Epithelial cell of prostate (primary cell): Measurements from ENCODE around the gene ATP5MC2.
"Not testable (repeated sequence)": the region's sequence is repeated elsewhere in the genome, so short reads cannot be mapped to it uniquely, and the experiment has no call there.

ENCODE experiments used
- DNase-seq: peaks from one replicate; pipeline ENCODE4 v3.0.0-alpha.2; 2011; ENCODE audit warnings: low read depth, low spot score
- H3K27ac ChIP-seq: fragments of 450-650 bp; 2 replicates; pipeline ENCODE4 v1.5.1; 2017; ENCODE audit warnings: mild to moderate bottlenecking

ATP5MC2 gene

DNA sequence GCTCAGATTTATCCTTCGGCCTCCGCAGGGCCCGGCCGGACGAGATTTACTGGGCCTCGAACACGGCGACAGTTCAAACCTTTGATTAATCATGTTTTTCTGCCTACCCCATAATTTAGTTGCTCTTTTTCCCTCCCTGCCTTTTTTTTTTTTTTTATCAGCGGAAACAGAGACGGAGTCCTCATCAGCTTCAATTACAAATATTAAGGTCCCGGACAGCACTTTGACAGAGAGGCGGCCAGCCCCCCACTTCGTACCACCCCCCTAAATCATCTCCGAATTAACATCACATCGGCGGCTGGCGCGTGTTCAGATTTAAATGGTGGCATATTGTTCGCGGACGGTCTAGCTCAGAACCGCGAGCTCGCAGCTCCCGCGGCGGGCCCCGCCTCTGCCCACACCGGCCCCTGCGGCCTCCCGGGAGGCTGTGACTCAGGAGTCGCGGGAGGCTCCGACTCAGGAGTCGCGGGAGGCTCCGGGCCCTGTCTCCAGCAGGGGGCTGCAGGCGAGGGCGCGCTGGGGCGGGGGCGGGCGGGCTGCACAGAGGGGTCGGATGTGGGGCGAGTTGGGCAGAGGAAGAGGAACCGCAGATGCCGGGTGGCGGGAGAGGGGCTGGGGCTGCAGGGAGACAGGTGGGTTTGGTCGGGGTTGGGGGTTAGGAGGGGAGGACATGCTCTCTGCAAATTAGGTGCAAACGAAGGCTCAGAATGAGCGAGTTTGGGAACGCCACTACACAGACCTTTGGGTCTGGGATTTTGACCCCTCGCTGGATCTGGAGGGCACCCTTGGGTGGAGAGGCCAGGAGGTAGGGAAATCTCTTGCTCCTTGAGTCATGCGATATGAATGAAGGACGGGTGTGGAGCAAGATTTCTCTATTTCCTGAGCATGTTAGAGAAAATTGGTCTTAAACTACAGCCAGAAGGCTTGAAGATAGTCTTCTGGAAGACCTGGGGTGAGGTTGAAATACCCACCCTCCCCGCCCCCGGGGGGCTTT, 19.6 kb upstream of the ATP5MC2 start:
- DNase-seq = no peak

DNA sequence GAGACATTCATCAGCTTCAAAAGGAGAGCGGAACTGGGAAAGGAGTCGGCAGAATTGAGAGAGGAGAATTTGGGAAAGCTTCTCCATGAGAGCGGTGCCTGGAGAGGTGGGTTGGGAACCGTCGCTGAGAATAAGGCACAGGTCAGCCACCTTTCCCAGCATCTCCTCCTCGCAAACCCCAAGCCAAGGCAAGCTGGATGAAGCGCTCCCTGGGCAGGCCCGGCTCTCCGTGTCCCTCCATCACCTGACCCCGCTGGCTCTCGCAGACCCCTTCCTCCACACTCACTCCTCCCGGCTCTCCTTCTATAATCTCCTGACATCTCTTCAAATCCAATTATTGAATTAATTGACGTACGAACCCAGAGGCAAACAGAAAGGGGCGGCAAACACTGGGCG, 18.9 kb upstream of the ATP5MC2 start:
- no peak for DNase-seq
- no peak overlapping the region for H3K27ac ChIP-seq

More for the DNA sequence above, 19.6 kb upstream of the ATP5MC2 start:
- H3K27ac ChIP-seq = peak overlapping the region; percentile 82

- H3K27ac ChIP-seq = no peak overlapping the region
- DNase-seq = no peak
Observed at GRCh38 chr12:53688134-53688533, 12.3 kb upstream of the ATP5MC2 start.

DNA sequence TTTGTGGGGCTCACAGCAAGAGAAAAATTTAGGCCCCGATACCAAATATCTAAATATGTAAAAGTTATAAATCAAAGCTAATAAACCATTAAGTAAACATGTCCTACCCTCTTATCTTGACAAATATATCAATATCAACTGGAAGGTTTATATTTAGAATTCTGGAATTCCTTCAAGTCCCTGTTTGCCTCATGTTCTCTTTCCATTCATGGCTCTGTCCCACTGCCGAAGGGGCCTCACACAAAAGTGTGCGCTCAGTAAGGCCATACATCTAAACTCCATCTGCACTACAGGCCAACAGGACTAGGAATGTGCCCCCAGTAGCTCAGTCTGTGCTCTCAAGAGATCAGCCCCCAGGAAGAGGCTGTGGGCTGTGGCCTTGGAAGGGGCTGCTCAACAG, 10.6 kb upstream of the ATP5MC2 start:
- no peak for DNase-seq
- H3K27ac ChIP-seq = no peak overlapping the region

DNA sequence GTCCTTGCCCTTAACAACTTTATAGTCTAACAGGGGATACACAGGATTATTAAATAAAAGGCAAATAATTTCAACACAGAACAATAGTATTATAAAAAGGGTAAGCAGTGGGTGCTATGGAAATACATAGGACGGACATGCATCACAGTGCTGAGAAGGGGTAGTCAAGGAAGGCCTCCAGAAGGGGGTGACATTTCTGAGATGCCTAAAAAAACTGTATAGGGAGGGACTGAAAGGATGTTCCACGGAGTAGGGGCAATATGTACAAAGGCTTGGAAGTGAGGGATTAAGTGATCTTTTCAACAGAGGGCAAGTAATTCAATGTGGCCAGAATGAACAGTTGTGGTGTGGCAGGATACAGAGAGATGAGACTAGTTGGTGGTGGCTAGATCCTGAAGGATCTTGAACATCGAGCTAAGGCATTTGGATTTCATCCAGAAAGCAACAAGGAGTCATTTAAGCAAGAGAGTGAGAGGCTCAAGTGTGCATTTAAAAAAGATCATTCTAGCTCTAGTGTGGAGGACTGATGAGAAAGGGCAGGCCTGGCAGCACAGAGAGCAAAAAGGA, 8.9 kb upstream of the ATP5MC2 start:
- no peak overlapping the region for H3K27ac ChIP-seq

GRCh38 chr12:53683983-53684382, 8.1 kb upstream of the ATP5MC2 start:
- DNase-seq = no peak
- no peak overlapping the region for H3K27ac ChIP-seq

More for the DNA sequence above, 8.9 kb upstream of the ATP5MC2 start:
- DNase-seq = no peak

GRCh38 chr12:53683494-53683893, 7.6 kb upstream of the ATP5MC2 start:
- no peak overlapping the region for H3K27ac ChIP-seq
- DNase-seq = no peak

- H3K27ac ChIP-seq, DNase-seq: not testable (repeated sequence)
Observed at GRCh38 chr12:53680061-53680460, 4.2 kb upstream of the ATP5MC2 start.

GRCh38 chr12:53677800-53678148, 1.9 kb upstream of the ATP5MC2 start:
- H3K27ac ChIP-seq = no peak overlapping the region
- DNase-seq = no peak

DNA sequence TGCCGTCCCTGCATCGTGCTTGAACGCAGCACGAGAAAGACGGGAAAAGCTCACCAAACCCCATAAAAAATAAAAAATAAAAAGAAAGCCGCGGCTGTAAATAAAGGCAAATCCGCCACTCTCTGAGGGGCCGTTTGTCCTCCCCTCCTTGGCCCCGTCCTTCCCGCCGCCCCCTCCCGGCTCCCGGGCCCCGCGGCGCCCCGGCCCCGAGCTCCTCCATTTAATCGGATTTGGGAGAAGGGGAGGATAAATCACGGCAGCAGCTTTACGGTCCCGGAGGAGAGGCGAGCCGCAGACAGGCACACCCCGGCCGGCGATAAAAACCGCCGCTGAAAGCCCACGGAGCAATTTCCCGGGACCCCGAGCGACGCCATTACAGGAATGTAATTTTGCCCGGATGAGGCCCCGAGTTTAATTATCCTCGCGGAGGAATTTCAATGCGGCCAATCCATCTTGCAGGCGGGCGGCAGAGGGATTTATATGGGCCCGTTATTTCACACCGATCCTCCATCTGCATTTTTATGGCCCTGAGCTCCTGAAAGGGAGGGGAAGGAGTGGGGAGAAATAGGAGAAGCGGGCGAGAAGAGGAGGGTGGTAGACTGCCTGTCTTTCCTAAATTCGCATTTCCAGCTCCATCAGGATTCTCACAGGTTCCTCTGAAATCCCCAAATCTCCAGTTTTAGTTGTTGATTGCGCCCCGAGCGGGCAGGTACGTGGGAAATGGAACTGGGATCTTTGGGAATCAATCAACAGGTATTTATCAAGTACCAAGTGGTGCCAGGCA, 1.3 kb upstream of the ATP5MC2 start:
- no peak for DNase-seq
- H3K27ac ChIP-seq = peak overlapping the region; percentile 83

GRCh38 chr12:53676656-53677015, 753 bp upstream of the ATP5MC2 start:
- peak overlapping the region; percentile 83 for H3K27ac ChIP-seq
- no peak for DNase-seq

DNA sequence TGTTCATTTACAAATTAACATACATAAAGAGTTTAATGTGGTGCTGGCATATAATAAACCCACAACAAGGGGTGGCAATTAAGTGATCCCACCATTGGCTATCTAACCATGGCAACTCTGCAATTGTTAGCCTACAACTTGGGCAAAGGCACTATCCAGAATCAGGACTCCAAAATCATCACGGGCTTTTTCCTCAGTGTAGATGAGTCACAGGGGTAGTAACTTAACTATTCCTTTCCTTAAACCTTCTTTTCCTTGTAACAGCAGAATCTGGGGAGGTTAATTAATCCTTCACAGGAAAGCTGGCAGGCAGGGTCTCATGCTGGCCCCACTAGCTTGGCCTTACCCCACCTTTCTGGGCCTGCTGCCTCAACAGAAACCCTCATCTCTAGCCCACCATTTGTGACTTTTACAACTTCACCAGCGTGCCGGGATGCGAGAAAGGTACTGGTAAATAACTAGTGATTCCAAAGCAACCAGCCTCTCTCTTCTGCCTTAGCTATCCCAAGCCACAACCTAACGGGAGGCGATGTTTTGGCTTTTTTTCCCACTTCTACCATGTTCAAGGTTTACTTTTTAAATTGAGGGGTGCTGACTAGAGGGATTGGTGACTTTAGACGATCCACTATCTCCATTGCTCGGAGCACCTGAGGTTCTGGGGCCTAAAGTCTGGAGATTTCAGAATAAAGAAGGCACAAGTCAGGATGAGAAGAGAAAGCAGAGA, 744 bp downstream of the ATP5MC2 start:
- H3K27ac ChIP-seq = peak overlapping the region; percentile 83

DNA sequence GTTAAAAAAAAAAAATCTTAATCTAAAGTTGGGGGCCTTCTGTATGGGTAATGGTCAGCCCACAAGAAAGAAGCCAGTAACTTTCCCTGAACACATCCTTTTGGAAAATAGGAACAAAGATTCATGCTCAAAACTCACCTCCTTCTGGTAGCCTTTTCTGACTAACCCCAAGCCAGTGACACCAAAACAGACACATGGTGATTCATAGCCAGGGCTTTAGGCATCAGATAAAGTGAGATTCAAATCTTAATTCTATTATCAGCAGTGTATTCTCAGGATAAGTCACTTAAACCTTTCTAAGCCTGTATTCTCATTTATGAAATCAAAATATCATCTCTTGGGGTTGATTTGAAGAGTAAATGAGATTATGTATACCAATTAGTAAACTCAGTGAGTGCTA, 4.9 kb downstream of the ATP5MC2 start:
- DNase-seq = no peak
- peak overlapping the region; percentile 14 for H3K27ac ChIP-seq

More for the DNA sequence above, 744 bp downstream of the ATP5MC2 start:
- no peak for DNase-seq

GRCh38 chr12:53670308-53670707, 5.6 kb downstream of the ATP5MC2 start:
- no peak for DNase-seq
- peak overlapping the region; percentile 14 for H3K27ac ChIP-seq

GRCh38 chr12:53667080-53667479, 8.8 kb downstream of the ATP5MC2 start:
- H3K27ac ChIP-seq = no peak overlapping the region
- no peak for DNase-seq

DNA sequence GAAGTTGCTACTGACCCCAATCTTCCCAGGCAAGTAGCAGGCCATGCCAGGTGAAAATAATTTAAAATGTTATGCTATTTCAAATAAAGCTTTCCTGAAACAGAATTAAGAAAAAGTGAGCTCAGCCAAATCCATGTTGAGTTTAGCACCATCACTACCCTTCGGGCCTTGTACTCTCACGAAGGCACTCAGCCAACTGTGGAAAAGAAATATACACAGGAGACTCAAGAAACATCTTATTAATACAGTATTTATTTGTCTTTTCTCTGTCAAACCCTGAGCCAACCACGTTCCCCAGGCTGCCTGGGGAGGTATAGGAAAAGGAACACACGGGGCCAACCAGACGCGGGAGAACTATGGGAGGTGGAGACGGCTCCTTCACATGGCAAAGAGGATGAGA, 10.9 kb downstream of the ATP5MC2 start:
- no peak for DNase-seq
- no peak overlapping the region for H3K27ac ChIP-seq

DNA sequence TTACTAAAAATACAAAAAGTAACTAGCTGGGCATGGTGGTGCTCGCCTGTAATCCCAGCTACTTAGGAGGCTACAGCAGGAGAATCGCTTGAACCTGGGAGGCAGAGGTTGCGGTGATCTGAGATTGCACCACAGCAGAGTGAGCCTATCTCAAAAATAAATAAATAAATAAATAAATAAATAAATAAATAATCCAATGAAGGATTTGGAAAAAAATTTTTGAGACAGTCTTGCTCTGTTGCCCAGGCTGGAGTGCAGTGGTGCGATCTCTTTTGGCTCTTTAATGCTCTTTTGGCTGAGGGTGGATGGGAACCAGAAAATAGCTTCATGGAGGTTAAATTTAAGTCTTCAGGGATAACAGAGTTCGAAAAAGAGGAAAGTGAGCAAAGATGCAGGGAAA, 11.7 kb downstream of the ATP5MC2 start:
- DNase-seq = no peak
- H3K27ac ChIP-seq = no peak overlapping the region

DNA sequence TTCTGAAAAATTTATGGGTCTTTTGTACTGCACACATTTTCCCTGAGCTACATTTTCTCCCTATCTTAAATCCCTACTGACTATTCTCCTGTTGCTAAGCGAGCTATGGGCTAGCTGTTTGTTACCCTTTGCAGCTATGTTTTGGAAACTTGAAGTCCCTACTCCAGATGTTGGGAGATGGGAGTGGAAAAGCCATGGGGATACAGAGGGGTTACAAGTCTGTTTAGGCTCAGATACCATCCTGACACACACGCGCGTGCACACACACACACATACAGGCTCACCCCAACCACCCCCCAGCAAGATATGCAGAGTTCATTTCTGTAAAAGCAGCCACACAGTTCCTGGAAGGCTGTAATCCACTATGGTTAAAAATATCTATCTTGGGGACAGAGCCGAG, 15.8 kb downstream of the ATP5MC2 start:
- H3K27ac ChIP-seq = peak overlapping the region; percentile 53
- no peak for DNase-seq

GRCh38 chr12:53659571-53659981, 16.3 kb downstream of the ATP5MC2 start:
- peak overlapping the region; percentile 53 for H3K27ac ChIP-seq
- DNase-seq = no peak

- peak overlapping the region; percentile 53 for H3K27ac ChIP-seq
- no peak for DNase-seq
Observed at GRCh38 chr12:53659011-53659551, 16.8 kb downstream of the ATP5MC2 start.
